Nephron progenitor cell (in vitro differentiated cells): ENCODE measurements around the gene CCKAR.

Source experiments
- DNase-seq: peaks from one replicate; pipeline ENCODE4 v3.0.0; 2021
- H3K27ac Mint-ChIP-seq: 2 replicates; pipeline ENCODE4 v1.8.0; 2021; ENCODE audit warnings: mild to moderate bottlenecking, moderate library complexity, mixed read lengths
- H3K27me3 Mint-ChIP-seq: 2 replicates; pipeline ENCODE4 v1.8.0; 2021; ENCODE audit warnings: mild to moderate bottlenecking, low read depth, mixed read lengths; ENCODE audit not compliant: poor library complexity
- H3K36me3 Mint-ChIP-seq: 2 replicates; pipeline ENCODE4 v1.8.0; 2021; ENCODE audit warnings: low read depth, mixed read lengths
- H3K4me1 Mint-ChIP-seq: 2 replicates; pipeline ENCODE4 v1.8.0; 2021; ENCODE audit warnings: mixed read lengths
- H3K4me3 Mint-ChIP-seq: 2 replicates; pipeline ENCODE4 v1.8.0; 2021; ENCODE audit warnings: mild to moderate bottlenecking, moderate library complexity, mixed read lengths
- H3K9me3 Mint-ChIP-seq: 2 replicates; pipeline ENCODE4 v1.8.0; 2021; ENCODE audit warnings: mild to moderate bottlenecking, moderate library complexity, mixed read lengths
- TF ChIP-seq, protein P1 (sequence below): fragments of 200-600 bp; sonication (generic); IDR thresholded peaks from 2 replicates; pipeline ENCODE4 v1.5.0; 2021; ENCODE audit warnings: antibody characterized with exemption

Gene CCKAR

GRCh38 chr4:26476545-26476944 is 13.7 kb downstream of the CCKAR start:
- DNase-seq, result no peak
- H3K9me3 Mint-ChIP-seq, result no peaks in the 10 kb centered on the region
- TF ChIP-seq, protein P1, sequence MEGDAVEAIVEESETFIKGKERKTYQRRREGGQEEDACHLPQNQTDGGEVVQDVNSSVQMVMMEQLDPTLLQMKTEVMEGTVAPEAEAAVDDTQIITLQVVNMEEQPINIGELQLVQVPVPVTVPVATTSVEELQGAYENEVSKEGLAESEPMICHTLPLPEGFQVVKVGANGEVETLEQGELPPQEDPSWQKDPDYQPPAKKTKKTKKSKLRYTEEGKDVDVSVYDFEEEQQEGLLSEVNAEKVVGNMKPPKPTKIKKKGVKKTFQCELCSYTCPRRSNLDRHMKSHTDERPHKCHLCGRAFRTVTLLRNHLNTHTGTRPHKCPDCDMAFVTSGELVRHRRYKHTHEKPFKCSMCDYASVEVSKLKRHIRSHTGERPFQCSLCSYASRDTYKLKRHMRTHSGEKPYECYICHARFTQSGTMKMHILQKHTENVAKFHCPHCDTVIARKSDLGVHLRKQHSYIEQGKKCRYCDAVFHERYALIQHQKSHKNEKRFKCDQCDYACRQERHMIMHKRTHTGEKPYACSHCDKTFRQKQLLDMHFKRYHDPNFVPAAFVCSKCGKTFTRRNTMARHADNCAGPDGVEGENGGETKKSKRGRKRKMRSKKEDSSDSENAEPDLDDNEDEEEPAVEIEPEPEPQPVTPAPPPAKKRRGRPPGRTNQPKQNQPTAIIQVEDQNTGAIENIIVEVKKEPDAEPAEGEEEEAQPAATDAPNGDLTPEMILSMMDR, result no peak
- no peaks in the 10 kb centered on the region for H3K36me3 Mint-ChIP-seq
- no peak overlapping the region for H3K4me3 Mint-ChIP-seq
- peaks cover 14% of the 10 kb centered on the region for H3K27me3 Mint-ChIP-seq
- H3K27ac Mint-ChIP-seq, result no peak overlapping the region
- no peaks in the 10 kb centered on the region for H3K4me1 Mint-ChIP-seq

DNA sequence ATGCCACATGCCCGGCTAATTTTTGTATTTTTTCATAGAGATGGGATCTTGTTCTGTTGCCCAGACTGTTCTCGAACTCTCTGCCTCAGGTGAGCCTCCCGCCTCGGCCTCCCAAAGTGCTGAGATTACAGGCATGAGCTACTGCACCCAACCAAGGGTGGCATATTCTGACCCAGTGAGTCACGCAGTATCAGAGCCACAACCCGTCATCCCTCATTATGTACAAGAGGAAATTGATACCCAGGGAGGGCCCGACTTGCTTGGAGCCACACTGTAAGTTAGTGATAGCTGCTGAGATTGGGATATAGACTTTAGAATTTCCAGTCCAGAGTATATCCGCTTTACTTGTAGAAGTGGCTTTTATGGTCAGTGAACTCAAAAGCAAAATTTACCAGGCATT is 14.6 kb downstream of the CCKAR start:
- Mint-ChIP-seq H3K4me1 (no peaks in the 10 kb centered on the region), H3K27me3 (peaks cover 14% of the 10 kb centered on the region), H3K27ac (no peak overlapping the region), H3K4me3 (no peak overlapping the region), H3K9me3 (no peaks in the 10 kb centered on the region), H3K36me3 (no peaks in the 10 kb centered on the region)
- no peak for DNase-seq
- TF ChIP-seq, protein P1, result no peak

DNA sequence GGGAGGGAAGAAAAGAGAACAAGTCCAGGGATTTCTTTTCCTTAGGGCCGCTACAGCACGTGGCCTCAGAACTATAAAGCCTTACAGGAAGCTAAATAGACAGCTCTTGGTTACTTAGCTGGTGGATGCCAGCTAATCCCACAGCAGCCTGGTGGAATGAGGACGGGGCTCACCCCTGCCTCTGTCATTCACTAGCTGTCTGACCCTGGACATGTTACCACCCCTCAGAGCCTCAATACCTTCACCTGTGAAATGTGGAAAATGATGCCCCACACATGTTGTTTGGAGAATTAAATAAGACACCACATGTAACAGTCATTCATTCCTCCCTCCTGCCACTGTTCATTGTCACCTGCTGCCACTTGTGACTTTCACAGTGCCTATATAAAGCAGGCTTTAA is 15.7 kb downstream of the CCKAR start:
- no peak for DNase-seq
- peaks cover 14% of the 10 kb centered on the region for H3K27me3 Mint-ChIP-seq
- H3K9me3 Mint-ChIP-seq, result peaks cover 3% of the 10 kb centered on the region
- no peaks in the 10 kb centered on the region for H3K4me1 Mint-ChIP-seq
- no peak overlapping the region for H3K4me3 Mint-ChIP-seq
- TF ChIP-seq, protein P1, result no peak
- no peak overlapping the region for H3K27ac Mint-ChIP-seq
- H3K36me3 Mint-ChIP-seq, result no peaks in the 10 kb centered on the region

- H3K9me3 Mint-ChIP-seq, result peaks cover 8% of the 10 kb centered on the region
- no peak overlapping the region for H3K27ac Mint-ChIP-seq
- no peak for DNase-seq
Measured at GRCh38 chr4:26473893-26474292, 16.4 kb downstream of the CCKAR start.

GRCh38 chr4:26471890-26472289 is 18.4 kb downstream of the CCKAR start:
- TF ChIP-seq, protein P1, result no peak
- Mint-ChIP-seq H3K27ac (no peak overlapping the region), H3K4me3 (no peak overlapping the region), H3K4me1 (no peaks in the 10 kb centered on the region), H3K27me3 (peaks cover 17% of the 10 kb centered on the region), H3K9me3 (peaks cover 8% of the 10 kb centered on the region), H3K36me3 (no peaks in the 10 kb centered on the region)
- DNase-seq, result no peak

More at GRCh38 chr4:26473893-26474292, 16.4 kb downstream of the CCKAR start:
- Mint-ChIP-seq H3K27me3 (peaks cover 14% of the 10 kb centered on the region), H3K4me1 (no peaks in the 10 kb centered on the region), H3K36me3 (no peaks in the 10 kb centered on the region), H3K4me3 (no peak overlapping the region)
- TF ChIP-seq, protein P1, result no peak

GRCh38 chr4:26468977-26469376 is 21.3 kb downstream of the CCKAR start:
- peaks cover 14% of the 10 kb centered on the region for H3K9me3 Mint-ChIP-seq
- DNase-seq, result no peak
- TF ChIP-seq, protein P1, result no peak
- H3K27me3 Mint-ChIP-seq, result peaks cover 15% of the 10 kb centered on the region
- H3K36me3 Mint-ChIP-seq, result no peaks in the 10 kb centered on the region
- H3K4me1 Mint-ChIP-seq, result no peaks in the 10 kb centered on the region
- no peak overlapping the region for H3K4me3 Mint-ChIP-seq
- no peak overlapping the region for H3K27ac Mint-ChIP-seq
